H1 (cell line): ENCODE data around the gene C6orf62. TPM values are rescaled to one million over a fixed set of nuclear protein-coding genes. Genes with fewer than 3 reads are reported as not detected.

Experiments
- CTCF ChIA-PET: fragments of 300-600 bp; sonication (Branson Sonifier 250); formaldehyde crosslinking; loops from one replicate; lab custom pipeline; 2021; ENCODE audit not compliant: partially characterized antibody; lab: Charles Lee
- POLR2A ChIA-PET: fragments of 300-600 bp; sonication (Branson Sonifier 250); formaldehyde crosslinking; loops from one replicate; lab custom pipeline; 2021; ENCODE audit warnings: inconsistent platforms; ENCODE audit not compliant: partially characterized antibody; lab: Charles Lee
- DNase-seq, 2 experiments: peaks; one replicate each; pipeline versions ENCODE4 v3.0.0 to v3.0.0-alpha.2; 2010 to 2022; ENCODE audit warnings: low spot score in 2 of 2, low read depth in 1 of 2, mixed read lengths in 1 of 2
- FAIRE-seq: peaks from 2 replicates; lab custom pipeline; 2011; peaks lifted over from hg19 to GRCh38; lab: Jason Lieb, UNC
- H2AFZ ChIP-seq: 2 replicates; pipeline ENCODE4 v1.8.1; 2012; ENCODE audit warnings: low read length, inconsistent platforms
- H2AK5ac ChIP-seq: 2 replicates; pipeline ENCODE4 v1.6.1; 2013; ENCODE audit warnings: low read depth, low read length
- H2BK120ac ChIP-seq: replicated peaks from 2 replicates; pipeline ENCODE3; 2013; ENCODE audit warnings: low read depth, low read length, inconsistent platforms
- H2BK12ac ChIP-seq: 2 replicates; pipeline ENCODE4 v1.6.1; 2013; ENCODE audit warnings: low read depth, low read length
- H2BK15ac ChIP-seq: 2 replicates; pipeline ENCODE4 v1.6.1; 2013; ENCODE audit warnings: low read length
- H2BK20ac ChIP-seq: 2 replicates; pipeline ENCODE4 v1.6.1; 2013; ENCODE audit warnings: low read length
- H2BK5ac ChIP-seq: 2 replicates; pipeline ENCODE4 v1.6.1; 2013; ENCODE audit warnings: low read depth, low read length
- H3K14ac ChIP-seq: 2 replicates; pipeline ENCODE4 v1.6.1; 2013; ENCODE audit warnings: inconsistent platforms; ENCODE audit not compliant: insufficient read length
- H3K18ac ChIP-seq: 2 replicates; pipeline ENCODE4 v1.6.1; 2013; ENCODE audit warnings: low read length; ENCODE audit errors: extremely low read depth
- H3K23ac ChIP-seq: 2 replicates; pipeline ENCODE4 v1.6.1; 2013; ENCODE audit warnings: inconsistent platforms; ENCODE audit not compliant: insufficient read length
- H3K23me2 ChIP-seq: 2 replicates; pipeline ENCODE4 v1.6.1; 2013; ENCODE audit warnings: low read depth, low read length
- H3K27ac ChIP-seq: 2 replicates; pipeline ENCODE4 v1.6.1; 2011; ENCODE audit warnings: low read depth, low read length, inconsistent platforms
- H3K27me3 ChIP-seq, 4 experiments: replicated peaks in 1 of 4; 1 replicate in 1 of 4; 2 replicates in 3 of 4; pipeline versions ENCODE4 v1.6.1 to v1.8.1; 2011 to 2013; ENCODE audit warnings: low read length in 3 of 4, mild to moderate bottlenecking in 3 of 4, inconsistent platforms in 2 of 4, mixed read lengths in 2 of 4, moderate library complexity in 1 of 4; ENCODE audit not compliant: control insufficient read depth in 3 of 4, insufficient read depth in 3 of 4; ENCODE audit errors: extremely low read depth in 1 of 4
- H3K36me3 ChIP-seq, 4 experiments: 2 replicates each; pipeline versions ENCODE4 v1.6.1 to v1.8.1; 2011 to 2013; ENCODE audit warnings: mild to moderate bottlenecking in 4 of 4, low read length in 3 of 4, moderate library complexity in 2 of 4, control low read depth in 1 of 4, inconsistent platforms in 1 of 4; ENCODE audit not compliant: insufficient read depth in 4 of 4, control insufficient read depth in 2 of 4
- H3K4ac ChIP-seq: replicated peaks from 2 replicates; pipeline ENCODE3; 2013; ENCODE audit warnings: low read length, low read depth, mixed read lengths, inconsistent platforms; ENCODE audit not compliant: insufficient read length
- H3K4me1 ChIP-seq, 4 experiments: replicated peaks in 1 of 4; 1 replicate in 1 of 4; 2 replicates in 3 of 4; pipeline versions ENCODE4 v1.6.1 to v1.8.1; 2011 to 2013; ENCODE audit warnings: low read length in 3 of 4, inconsistent platforms in 2 of 4, mixed read lengths in 1 of 4; ENCODE audit not compliant: insufficient read depth in 4 of 4, control insufficient read depth in 3 of 4
- H3K4me2 ChIP-seq, 2 experiments: 2 replicates each; pipeline versions ENCODE4 v1.6.1 to v1.8.1; 2011 to 2013; ENCODE audit warnings: low read depth in 2 of 2, low read length in 2 of 2, control low read depth in 1 of 2, inconsistent platforms in 1 of 2, mild to moderate bottlenecking in 1 of 2; ENCODE audit not compliant: insufficient read depth in 1 of 2
- H3K4me3 ChIP-seq, 4 experiments: fragments of 200-600, 300-600 bp in 1 of 4; sonication (generic), shearing (Covaris generic), sonication (Bioruptor Twin) in 1 of 4; 2 replicates each; pipeline versions ENCODE4 v1.5.1 to v1.8.1; 2011 to 2016; ENCODE audit warnings: low read length in 4 of 4, low read depth in 3 of 4, control low read depth in 2 of 4, inconsistent platforms in 2 of 4, mild to moderate bottlenecking in 2 of 4, mixed read lengths in 1 of 4, moderate library complexity in 1 of 4; ENCODE audit not compliant: insufficient read depth in 2 of 4; ENCODE audit errors: extremely low read depth in 1 of 4
- H3K56ac ChIP-seq: replicated peaks from 2 replicates; pipeline ENCODE3; 2013; ENCODE audit warnings: low read depth, mild to moderate bottlenecking, mixed read lengths, low read length, inconsistent platforms; ENCODE audit not compliant: insufficient read length
- H3K79me1 ChIP-seq: 2 replicates; pipeline ENCODE4 v1.6.1; 2013; ENCODE audit warnings: low read depth, low read length, control low read depth
- H3K79me2 ChIP-seq, 2 experiments: 2 replicates each; pipeline versions ENCODE4 v1.6.1 to v1.8.1; 2012 to 2013; ENCODE audit warnings: low read length in 2 of 2, mild to moderate bottlenecking in 2 of 2, inconsistent platforms in 1 of 2; ENCODE audit not compliant: insufficient read depth in 2 of 2, control insufficient read depth in 1 of 2
- H3K9ac ChIP-seq, 4 experiments: replicated peaks in 1 of 4; 1 replicate in 1 of 4; 2 replicates in 3 of 4; pipeline versions ENCODE4 v1.6.1 to v1.8.1; 2011 to 2013; ENCODE audit warnings: low read depth in 3 of 4, low read length in 3 of 4, control low read depth in 2 of 4, mild to moderate bottlenecking in 2 of 4, moderate library complexity in 2 of 4, inconsistent platforms in 1 of 4; ENCODE audit errors: extremely low read depth in 1 of 4
- H3K9me3 ChIP-seq, 2 experiments: 2 replicates each; pipeline versions ENCODE4 v1.6.1 to v1.8.1; 2012 to 2013; ENCODE audit warnings: mild to moderate bottlenecking in 2 of 2, moderate library complexity in 2 of 2, control low read depth in 1 of 2, inconsistent platforms in 1 of 2, low read depth in 1 of 2, low read length in 1 of 2, mixed read lengths in 1 of 2; ENCODE audit not compliant: insufficient read depth in 2 of 2
- H4K20me1 ChIP-seq, 2 experiments: replicated peaks in 1 of 2; 2 replicates each; pipeline versions ENCODE3 to v1.8.1; 2011 to 2013; ENCODE audit warnings: inconsistent platforms in 2 of 2, low read length in 2 of 2, mild to moderate bottlenecking in 1 of 2; ENCODE audit not compliant: insufficient read depth in 2 of 2, control insufficient read depth in 1 of 2
- H4K5ac ChIP-seq: 2 replicates; pipeline ENCODE4 v1.6.1; 2013; ENCODE audit warnings: low read length, low read depth, mixed read lengths, inconsistent platforms; ENCODE audit not compliant: insufficient read length
- H4K8ac ChIP-seq: 2 replicates; pipeline ENCODE4 v1.8.0; 2013; ENCODE audit warnings: mild to moderate bottlenecking, moderate library complexity, low read length, inconsistent platforms; ENCODE audit not compliant: insufficient read depth; ENCODE audit errors: extremely low read depth
- H4K91ac ChIP-seq: replicated peaks from 2 replicates; pipeline ENCODE3; 2013; ENCODE audit warnings: low read length, mixed read lengths, inconsistent platforms; ENCODE audit not compliant: insufficient read length
- BRCA1 ChIP-seq: IDR thresholded peaks from 2 replicates; pipeline ENCODE4 v1.6.1; 2012; ENCODE audit warnings: low read depth, low read length, improper control_type of control experiment
- CEBPB ChIP-seq: IDR thresholded peaks from 2 replicates; pipeline ENCODE4 v1.6.1; 2012; ENCODE audit warnings: low read depth, low read length
- CHD2 ChIP-seq: IDR thresholded peaks from 2 replicates; pipeline ENCODE4 v1.6.1; 2012; ENCODE audit warnings: low read length, improper control_type of control experiment
- FOSL1 ChIP-seq: IDR thresholded peaks from 2 replicates; pipeline ENCODE4 v1.6.1; 2011; ENCODE audit warnings: mild to moderate bottlenecking, low read depth, low read length, moderate library complexity; ENCODE audit not compliant: insufficient read depth
- KDM1A ChIP-seq: fragments of 200-600, 300-600 bp; sonication (generic); IDR thresholded peaks from 2 replicates; pipeline ENCODE4 v1.7.1; 2016; ENCODE audit warnings: mild to moderate bottlenecking, low read length, borderline replicate concordance
- KDM5A ChIP-seq: fragments of 200-600 bp; IDR thresholded peaks from 2 replicates; pipeline ENCODE4 v1.7.1; 2012; ENCODE audit warnings: mild to moderate bottlenecking, low read length, inconsistent platforms, mixed read lengths
- MAFK ChIP-seq: IDR thresholded peaks from 2 replicates; pipeline ENCODE4 v1.6.1; 2012; ENCODE audit warnings: low read depth, mild to moderate bottlenecking, improper control_type of control experiment, low read length
- NANOG ChIP-seq: IDR thresholded peaks from 2 replicates; pipeline ENCODE4 v1.6.1; 2011; ENCODE audit warnings: low read length, low read depth, mild to moderate bottlenecking, inconsistent platforms; ENCODE audit not compliant: insufficient read depth, poor library complexity, severe bottlenecking
- RFX5 ChIP-seq: IDR thresholded peaks from 2 replicates; pipeline ENCODE4 v1.6.1; 2011; ENCODE audit warnings: low read depth, low read length, improper control_type of control experiment, borderline replicate concordance
- RNF2 ChIP-seq: fragments of 200-900, 300-1000 bp; sonication (generic); IDR thresholded peaks from 2 replicates; pipeline ENCODE4 v1.7.1; 2016; ENCODE audit warnings: borderline replicate concordance, low read depth, mild to moderate bottlenecking, antibody characterized with exemption, low read length; ENCODE audit not compliant: poor library complexity, severe bottlenecking; ENCODE audit errors: missing control alignments
- RXRA ChIP-seq: IDR thresholded peaks from 2 replicates; pipeline ENCODE4 v1.6.1; 2011; ENCODE audit warnings: low read depth, mild to moderate bottlenecking, low read length, moderate library complexity; ENCODE audit not compliant: insufficient read depth
- SIN3A ChIP-seq, 2 experiments: IDR thresholded peaks in 1 of 2; conservative IDR thresholded peaks in 1 of 2; 2 replicates each; pipeline ENCODE4 v1.6.1; 2011 to 2012; ENCODE audit warnings: low read length in 2 of 2, improper control_type of control experiment in 1 of 2, low read depth in 1 of 2, mild to moderate bottlenecking in 1 of 2
- SUZ12 ChIP-seq: fragments of 200-600 bp; sonication (generic); IDR thresholded peaks from 2 replicates; pipeline ENCODE4 v1.6.1; 2012; ENCODE audit warnings: mild to moderate bottlenecking, inconsistent platforms, low read length, moderate library complexity, mixed read lengths
- YY1 ChIP-seq: IDR thresholded peaks from 2 replicates; pipeline ENCODE4 v1.6.1; 2011; ENCODE audit warnings: low read depth, mild to moderate bottlenecking, low read length
- WGBS, 2 experiments: shearing (Covaris generic) in 1 of 2; methylation state at CpG; one replicate each; pipeline versions ENCODE4 v1.1.6 to v1.1.7; 2013 to 2015; ENCODE audit warnings: low lambda C conversion rate in 2 of 2, mixed read lengths in 2 of 2, inconsistent platforms in 1 of 2, low coverage in 1 of 2, missing lambda C conversion rate in 1 of 2; ENCODE audit not compliant: insufficient replicate concordance in 2 of 2, insufficient coverage in 1 of 2, insufficient read length in 1 of 2; ENCODE audit errors: extremely low coverage in 1 of 2, missing lambda C conversion rate in 1 of 2; 5-methylcytosine and 5-hydroxymethylcytosine counted together
- polyA plus RNA-seq, 7 experiments: library from polyadenylated mRNA; depleted of rRNA in 3 of 7; stranded (reverse) in 5 of 7; unstranded in 2 of 7; fragments of >200 nt in 5 of 7; fragments of 200-250 nt in 2 of 7; gene quantifications; 1 replicate in 5 of 7; 2 replicates in 1 of 7; 4 replicates in 1 of 7; pipeline versions ENCODE4 v1.2.1 to v1.2.3, GENCODE V29; 2011 to 2013; ENCODE audit warnings: missing spikeins in 2 of 7, mixed read lengths in 2 of 7
- total RNA-seq: library from RNA; stranded (reverse); fragmentation: NEBNext Ultra II Directional; extraction: Animal tissue kit (Norgen Biotek cat#: 25700); gene quantifications from 2 replicates; pipeline ENCODE4 v1.2.1, GENCODE V29; 2021

Gene C6orf62
- total and polyA plus RNA-seq, 2 of the 8 experiments (the other 6 are each of a cell fraction or from before 2014, with no cell fraction given), result 25.6 to 101 TPM

- H3K4me2 ChIP-seq, result no peak overlapping the region
- peaks cover 0 to 3% (median 0%) of the 10 kb centered on the region in 4 experiments; a peak in 1 of 8 replicates for H3K36me3 ChIP-seq
- no peak overlapping the region for H3K23ac ChIP-seq
- no peaks in the 10 kb centered on the region for H3K9me3 ChIP-seq
- no peaks in the 10 kb centered on the region for H3K79me1 ChIP-seq
- H3K4me3 ChIP-seq, result no peak overlapping the region
- H3K4me1 ChIP-seq, result peaks cover 0 to 4% (median 0%) of the 10 kb centered on the region in 4 experiments; a peak in 2 of 7 replicates
- H3K14ac ChIP-seq, result no peak overlapping the region
- no peak overlapping the region for H2AK5ac ChIP-seq
- H4K8ac ChIP-seq, result no peak overlapping the region
- 81% methylated on average over 2 of the region's 2 CpGs; no CpG with 5 or more reads in 1 of the 2 experiments for WGBS, 2 experiments
- H3K27ac ChIP-seq, result no peak overlapping the region
- no peak for DNase-seq
- H2BK5ac ChIP-seq, result no peak overlapping the region
- H2BK120ac ChIP-seq, result no peak overlapping the region
- 0 out of 4 replicates have a peak, but pooled peaks cover 0 to 4% of the 10 kb centered on the region in 2 experiments for H3K79me2 ChIP-seq
- no peak overlapping the region for H2AFZ ChIP-seq
- ChIA-PET POLR2A (interaction anchor here (0.9 to 1.2 kb wide), 3 partner anchors 9 to 25 kb away, joined by 3 to 5 read pairs (median 3); no protein-coding TSS in a partner anchor), CTCF (interaction anchor here (0.6 to 2.3 kb wide), 7 partner anchors 14 to 430 kb away, joined by 3 to 9 read pairs (median 3); partner anchors contain the start of gene KIAA0319)
- no peak overlapping the region for H3K9ac ChIP-seq
- FAIRE-seq, result no peak
- H2BK12ac ChIP-seq, result no peak overlapping the region
- no peak overlapping the region for H4K5ac ChIP-seq
- no peaks in the 10 kb centered on the region for H4K20me1 ChIP-seq
- no peak overlapping the region for H2BK20ac ChIP-seq
- no peaks in the 10 kb centered on the region for H3K27me3 ChIP-seq
- no peak overlapping the region for H3K4ac ChIP-seq
- no peak overlapping the region for H4K91ac ChIP-seq
- H2BK15ac ChIP-seq, result no peak overlapping the region
- no peak overlapping the region for H3K56ac ChIP-seq
- no peaks in the 10 kb centered on the region for H3K23me2 ChIP-seq
- no peak overlapping the region for H3K18ac ChIP-seq
- no peak for TF ChIP-seq CEBPB
- no peak for TF ChIP-seq SIN3A (conservative IDR thresholded peaks at IDR 0.05 in 1 of 2, IDR thresholded peaks at IDR 0.05 in 1 of 2; ENCODE audit: low read depth in 1 of 2, low read length in 2 of 2)
- TF ChIP-seq RNF2, result no peak
- no peak for TF ChIP-seq YY1
- no peak for TF ChIP-seq MAFK
- TF ChIP-seq RXRA, result no peak
- no peak for TF ChIP-seq RFX5
- no peak for TF ChIP-seq FOSL1
- TF ChIP-seq SUZ12, result no peak
- no peak for TF ChIP-seq KDM5A
- TF ChIP-seq NANOG, result no peak
- TF ChIP-seq KDM1A, result no peak
- no peak for TF ChIP-seq BRCA1
- no peak for TF ChIP-seq CHD2
Observed at GRCh38 chr6:24689964-24690363, 29.0 kb downstream of the C6orf62 start.
